ENCODE measurements around the gene EFS. TPM values are rescaled to one million over a fixed set of nuclear protein-coding genes. Genes with fewer than 3 reads are reported as not detected.
"Not testable (repeated sequence)": the region's sequence is repeated elsewhere in the genome, so short reads cannot be mapped to it uniquely, and the experiment has no call there.

Gene EFS
- total RNA-seq, 4 donors from 2014 or later = 10.1 to 21.4 (median 12.8) TPM

DNA sequence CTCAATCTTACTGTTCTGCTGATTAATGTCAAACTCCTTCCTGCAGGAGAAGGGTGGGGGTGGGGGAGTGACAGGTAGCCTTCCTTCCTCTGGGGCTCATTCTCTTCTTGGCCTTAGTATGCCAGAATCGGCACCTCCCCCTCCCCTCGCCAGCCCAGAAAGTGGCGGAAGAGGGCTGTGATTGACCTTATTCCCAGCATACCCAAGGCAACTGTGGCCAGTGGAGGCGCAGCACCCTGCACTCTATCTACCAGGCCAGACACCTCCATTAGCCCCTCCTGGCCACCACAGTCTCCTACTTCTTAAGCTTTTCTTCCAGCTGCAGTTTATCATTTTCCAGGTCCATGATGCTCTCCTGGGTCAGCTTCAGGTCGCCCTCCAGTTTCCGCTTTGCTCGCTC is 27.6 kb upstream of the EFS start:
- DNase-seq (ENCODE audit: extremely low spot score) = no peak
- H3K36me3 ChIP-seq = peaks cover 0 to 90% (median 0%) of the 10 kb centered on the region in 4 donors
- H3K9me3 ChIP-seq = no peaks in the 10 kb centered on the region
- no peaks in the 10 kb centered on the region for H3K4me1 ChIP-seq
- TF ChIP-seq POLR2A (IDR thresholded peaks at IDR 0.05; ENCODE audit: low read depth) (no peak), EP300 (IDR thresholded peaks at IDR 0.05) (no peak), POLR2AphosphoS5 (IDR thresholded peaks at IDR 0.05) (no peak)
- TF ChIP-seq, protein P1, sequence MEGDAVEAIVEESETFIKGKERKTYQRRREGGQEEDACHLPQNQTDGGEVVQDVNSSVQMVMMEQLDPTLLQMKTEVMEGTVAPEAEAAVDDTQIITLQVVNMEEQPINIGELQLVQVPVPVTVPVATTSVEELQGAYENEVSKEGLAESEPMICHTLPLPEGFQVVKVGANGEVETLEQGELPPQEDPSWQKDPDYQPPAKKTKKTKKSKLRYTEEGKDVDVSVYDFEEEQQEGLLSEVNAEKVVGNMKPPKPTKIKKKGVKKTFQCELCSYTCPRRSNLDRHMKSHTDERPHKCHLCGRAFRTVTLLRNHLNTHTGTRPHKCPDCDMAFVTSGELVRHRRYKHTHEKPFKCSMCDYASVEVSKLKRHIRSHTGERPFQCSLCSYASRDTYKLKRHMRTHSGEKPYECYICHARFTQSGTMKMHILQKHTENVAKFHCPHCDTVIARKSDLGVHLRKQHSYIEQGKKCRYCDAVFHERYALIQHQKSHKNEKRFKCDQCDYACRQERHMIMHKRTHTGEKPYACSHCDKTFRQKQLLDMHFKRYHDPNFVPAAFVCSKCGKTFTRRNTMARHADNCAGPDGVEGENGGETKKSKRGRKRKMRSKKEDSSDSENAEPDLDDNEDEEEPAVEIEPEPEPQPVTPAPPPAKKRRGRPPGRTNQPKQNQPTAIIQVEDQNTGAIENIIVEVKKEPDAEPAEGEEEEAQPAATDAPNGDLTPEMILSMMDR (IDR thresholded peaks at IDR 0.05) = no peak
- H3K27me3 ChIP-seq = no peaks in the 10 kb centered on the region
- WGBS = 74% methylated on average over 7 of the region's 7 CpGs
- no peak overlapping the region for H3K27ac ChIP-seq (replicated peaks in 1 of 4)
- intact Hi-C loops (cut with DNase I) = no loop called here
- no peak overlapping the region for H3K4me3 ChIP-seq

DNA sequence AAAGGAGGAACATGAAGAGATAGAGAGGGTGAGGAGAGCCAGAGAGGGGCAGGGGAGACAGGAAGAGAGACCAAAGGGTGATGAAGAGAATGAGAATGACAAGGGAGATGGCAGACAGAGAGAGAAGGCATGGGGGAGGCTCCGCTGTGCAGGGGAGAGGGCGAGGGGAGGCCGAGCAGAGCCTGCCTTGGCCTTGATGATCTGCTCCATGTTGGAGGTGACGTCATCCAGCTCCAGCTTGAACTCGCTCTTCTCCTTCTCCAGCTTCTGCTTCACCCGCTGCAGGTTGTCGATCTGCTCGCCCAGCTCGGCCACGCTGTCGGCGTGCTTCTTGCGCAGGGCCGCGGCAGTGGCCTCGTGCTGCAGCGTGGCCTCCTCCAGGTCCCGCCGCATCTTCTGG is 24.9 kb upstream of the EFS start:
- peaks cover 0 to 91% (median 0%) of the 10 kb centered on the region in 4 donors for H3K36me3 ChIP-seq

DNA sequence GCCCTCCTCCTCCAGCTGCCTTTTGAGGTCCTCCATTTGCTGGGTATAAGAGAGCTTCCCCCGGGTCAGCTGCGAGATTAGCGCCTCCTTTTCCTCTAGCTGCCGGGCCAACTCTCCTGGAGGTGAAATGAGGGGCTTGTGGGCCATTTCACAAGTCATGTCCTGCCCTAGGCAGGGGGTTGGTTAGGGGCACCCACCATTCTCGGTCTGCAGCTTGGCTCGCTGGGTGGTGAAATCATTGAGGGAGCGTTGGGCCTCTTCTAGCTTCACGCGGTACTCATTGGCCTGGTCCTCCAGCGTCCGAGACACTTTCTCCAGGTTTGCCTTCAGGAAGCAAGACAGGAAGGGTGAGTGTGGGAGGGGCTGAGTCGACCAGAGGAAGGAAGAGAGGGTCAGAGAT is 24.4 kb upstream of the EFS start:
- no peak for TF ChIP-seq EP300 (IDR thresholded peaks at IDR 0.05)
- TF ChIP-seq, protein P1 (IDR thresholded peaks at IDR 0.05) = no peak
- no peak for TF ChIP-seq POLR2A (IDR thresholded peaks at IDR 0.05; ENCODE audit: low read depth)
- no peak for TF ChIP-seq POLR2AphosphoS5 (IDR thresholded peaks at IDR 0.05)
- no peaks in the 10 kb centered on the region for H3K27me3 ChIP-seq
- H3K9me3 ChIP-seq = no peaks in the 10 kb centered on the region
- H3K4me3 ChIP-seq = no peak overlapping the region
- no peak for DNase-seq (ENCODE audit: extremely low spot score)
- no peak overlapping the region for H3K27ac ChIP-seq (replicated peaks in 1 of 4)
- WGBS = 82% methylated on average over 8 of the region's 12 CpGs
- peaks cover 0 to 96% (median 0%) of the 10 kb centered on the region in 4 donors for H3K36me3 ChIP-seq
- intact Hi-C loops (cut with DNase I) = no loop called here
- H3K4me1 ChIP-seq = no peaks in the 10 kb centered on the region

More for the DNA sequence above, 24.9 kb upstream of the EFS start:
- H3K4me1 ChIP-seq; H3K27ac ChIP-seq (replicated peaks in 1 of 4); H3K9me3 ChIP-seq; H3K27me3 ChIP-seq; H3K4me3 ChIP-seq; DNase-seq (ENCODE audit: extremely low spot score); intact Hi-C loops (cut with DNase I): not testable (repeated sequence)
- WGBS = 88% methylated on average over 4 of the region's 19 CpGs

DNA sequence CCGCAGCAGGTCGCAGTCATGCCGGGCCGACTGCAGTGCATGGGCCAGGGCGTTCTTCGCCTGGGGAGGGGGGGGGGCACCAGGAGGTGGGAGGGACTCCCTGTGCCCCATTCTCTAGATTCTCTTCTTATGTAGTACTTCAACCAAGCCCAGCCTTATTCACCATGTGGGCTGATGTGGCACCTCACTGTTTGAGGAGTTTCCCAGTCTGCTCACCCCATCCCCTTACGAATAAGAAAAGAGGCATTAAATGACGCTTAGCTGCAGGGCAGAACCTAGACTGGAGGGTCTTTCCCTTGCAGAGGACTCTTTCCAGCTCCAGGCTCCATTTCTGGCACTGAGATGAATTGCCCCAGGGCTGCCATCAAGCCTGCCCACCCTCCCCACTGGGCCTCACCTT is 24.0 kb upstream of the EFS start:
- TF ChIP-seq, protein P1 (IDR thresholded peaks at IDR 0.05) = no peak
- TF ChIP-seq POLR2AphosphoS5 (IDR thresholded peaks at IDR 0.05) (no peak), EP300 (IDR thresholded peaks at IDR 0.05) (no peak), POLR2A (IDR thresholded peaks at IDR 0.05; ENCODE audit: low read depth) (no peak)
- no peak overlapping the region for H3K27ac ChIP-seq (replicated peaks in 1 of 4)
- peaks cover 0 to 96% (median 0%) of the 10 kb centered on the region in 4 donors for H3K36me3 ChIP-seq
- intact Hi-C loops (cut with DNase I) = no loop called here
- no peaks in the 10 kb centered on the region for H3K4me1 ChIP-seq
- no peaks in the 10 kb centered on the region for H3K27me3 ChIP-seq
- no peak for DNase-seq (ENCODE audit: extremely low spot score)
- H3K9me3 ChIP-seq = no peaks in the 10 kb centered on the region
- no peak overlapping the region for H3K4me3 ChIP-seq
- WGBS = 91% methylated on average over 7 of the region's 8 CpGs

DNA sequence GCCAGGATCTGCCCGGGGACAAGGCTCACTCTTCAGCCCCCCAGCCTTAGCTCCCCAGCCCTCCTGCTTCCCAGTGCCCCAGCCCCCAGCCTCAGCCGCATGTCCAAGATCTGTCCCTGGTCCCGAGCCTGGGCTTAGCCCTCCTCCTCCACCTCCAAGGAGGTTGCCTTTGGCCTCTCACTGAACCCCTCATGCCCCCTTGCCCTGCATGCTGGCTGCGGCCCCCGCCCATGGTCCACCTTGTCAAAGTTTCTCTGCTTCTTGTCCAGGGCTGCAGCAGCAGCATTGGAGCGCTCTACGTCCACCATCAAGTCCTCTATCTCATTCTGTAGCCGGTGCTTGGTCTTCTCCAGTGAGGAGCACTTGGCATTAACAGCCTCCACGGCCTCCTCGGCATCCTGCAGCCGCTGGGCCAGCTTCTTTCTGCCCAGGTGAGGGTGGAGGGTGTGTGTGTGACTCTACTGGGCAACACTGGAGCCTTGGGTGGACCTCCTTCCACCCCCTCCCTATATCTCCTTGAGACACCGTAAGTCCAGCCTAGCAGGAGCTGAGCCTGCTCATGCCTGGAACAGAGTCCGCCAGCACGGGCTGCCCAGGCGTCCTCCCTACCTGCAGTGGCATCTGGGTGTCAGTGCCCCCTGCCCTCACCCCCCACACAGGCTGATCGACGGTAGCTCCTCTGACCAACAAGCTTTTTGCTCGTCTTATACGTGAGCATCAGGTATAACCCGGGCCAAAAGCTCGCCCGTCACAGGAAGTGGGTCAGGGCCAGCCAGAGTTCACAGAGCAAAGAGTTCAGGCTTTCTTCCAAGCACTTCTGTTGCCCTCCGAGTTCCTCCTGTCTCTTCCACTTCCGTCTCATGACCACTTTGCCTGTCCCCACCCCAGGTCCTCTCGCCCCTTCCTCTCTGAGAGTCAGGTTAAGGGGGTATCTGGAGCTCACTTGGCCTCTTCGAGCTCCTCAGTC is 23.2 kb upstream of the EFS start:
- H3K27ac ChIP-seq (replicated peaks in 1 of 4) = no peak overlapping the region
- 82% methylated on average over 22 of the region's 26 CpGs for WGBS
- no peaks in the 10 kb centered on the region for H3K27me3 ChIP-seq
- no peaks in the 10 kb centered on the region for H3K4me1 ChIP-seq
- H3K36me3 ChIP-seq = peaks cover 0 to 96% (median 0%) of the 10 kb centered on the region in 4 donors
- H3K9me3 ChIP-seq = no peaks in the 10 kb centered on the region
- no peak for DNase-seq (ENCODE audit: extremely low spot score)
- intact Hi-C loops (cut with DNase I) = no loop called here
- TF ChIP-seq, protein P1 (IDR thresholded peaks at IDR 0.05) = no peak
- TF ChIP-seq POLR2A (IDR thresholded peaks at IDR 0.05; ENCODE audit: low read depth) = no peak
- no peak for TF ChIP-seq POLR2AphosphoS5 (IDR thresholded peaks at IDR 0.05)
- TF ChIP-seq EP300 (IDR thresholded peaks at IDR 0.05) = no peak
- no peak overlapping the region for H3K4me3 ChIP-seq
